Left lung (tissue), 10 donors: ENCODE results near the gene FAM120B. TPM values are rescaled to one million over a fixed set of nuclear protein-coding genes. Genes with fewer than 3 reads are reported as not detected.

Source experiments
- ATAC-seq: fragments of 200-7000 bp; cut with Tn5 transposase; one replicate; pipeline ENCODE4 v1.9.1; 2020; ENCODE audit warnings: moderate library complexity
- DNase-seq, 4 donors: peaks; one replicate each; pipeline ENCODE4 v3.0.0-alpha.2; 2013 to 2020
- H3K27ac ChIP-seq, 2 donors: fragments of 200-600 bp; sonication (generic) in 1 of 2; one replicate each; pipeline versions ENCODE4 v1.5.0 to v1.8.0; 2020 to 2021
- H3K27me3 ChIP-seq, 2 donors: fragments of 200-600 bp; sonication (generic) in 1 of 2; one replicate each; pipeline versions ENCODE4 v1.5.0 to v1.8.0; 2020 to 2021
- H3K36me3 ChIP-seq, 2 donors: fragments of 200-600 bp; sonication (generic) in 1 of 2; one replicate each; pipeline versions ENCODE4 v1.5.0 to v1.8.0; 2020 to 2021
- H3K4me1 ChIP-seq, 2 donors: fragments of 200-600 bp; one replicate each; pipeline ENCODE4 v1.8.0; 2021
- H3K4me3 ChIP-seq, 2 donors: fragments of 200-600 bp; sonication (generic) in 1 of 2; one replicate each; pipeline versions ENCODE4 v1.5.0 to v1.8.0; 2020 to 2021; ENCODE audit warnings: mild to moderate bottlenecking in 1 of 2
- H3K9me3 ChIP-seq, 2 donors: fragments of 200-600 bp; sonication (generic) in 1 of 2; one replicate each; pipeline versions ENCODE4 v1.5.0 to v1.8.0; 2020 to 2021
- CTCF ChIP-seq, 2 donors: fragments of 200-600 bp; sonication (generic) in 1 of 2; IDR thresholded peaks; one replicate each; pipeline versions ENCODE4 v1.5.0 to v1.8.0; 2021; ENCODE audit warnings: antibody characterized with exemption in 2 of 2
- intact Hi-C, 2 donors: fragments of 100-400 bp; cut with DNase I; formaldehyde crosslinking; loops; one replicate each; pipeline versions ENCODE4 v1.11.2 to v1.14.2; 2022
- polyA plus RNA-seq, 6 donors: library from polyadenylated mRNA; unstranded; fragments of 120-200 nt; gene quantifications; one replicate each; pipeline ENCODE4 v1.2.1, GENCODE V29; 2013; ENCODE audit not compliant: insufficient read length in 6 of 6
- total RNA-seq, 2 donors: library from RNA; stranded (reverse); fragmentation: NEBNext Ultra II Directional; extraction: Animal tissue kit (Norgen Biotek cat#: 25700); gene quantifications; one replicate each; pipeline ENCODE4 v1.2.1, GENCODE V29; 2021
- donor health status: DM: no; HTN: yes; CAD: no.
- donor health status: DM: no; HTN: no; CAD: no.

Gene FAM120B
- total and polyA plus RNA-seq, 8 donors, result 26.6 to 37.7 (median 35.5) TPM

- Histone ChIP-seq H3K9me3 (no peaks in the 10 kb centered on the region), H3K27me3 (peaks cover 0 to 21% of the 10 kb centered on the region in 2 donors), H3K4me3 (no peak overlapping the region), H3K27ac (no peak overlapping the region), H3K4me1 (no peaks in the 10 kb centered on the region), H3K36me3 (no peaks in the 10 kb centered on the region)
- intact Hi-C loops, result no loop called here
- ATAC-seq (no peak), DNase-seq (no peak)
- no peak for TF ChIP-seq CTCF (IDR thresholded peaks at IDR 0.05)
Measured at GRCh38 chr6:170259278-170259677, 47.3 kb upstream of the FAM120B start.

- intact Hi-C loops, result no loop called here
- DNase-seq (peak in 1 of 4 donors; percentile 44), ATAC-seq (no peak)
- Histone ChIP-seq H3K27ac (no peak overlapping the region), H3K27me3 (peaks cover 0 to 21% of the 10 kb centered on the region in 2 donors), H3K4me1 (peaks cover 1 to 3% of the 10 kb centered on the region in 2 donors), H3K36me3 (no peaks in the 10 kb centered on the region), H3K4me3 (no peak overlapping the region), H3K9me3 (no peaks in the 10 kb centered on the region)
- TF ChIP-seq CTCF (IDR thresholded peaks at IDR 0.05), result no peak
Measured at GRCh38 chr6:170260686-170261085, 45.9 kb upstream of the FAM120B start.

- TF ChIP-seq CTCF (IDR thresholded peaks at IDR 0.05), result no peak
- no peaks in the 10 kb centered on the region for H3K36me3 ChIP-seq
- no peak overlapping the region for H3K4me3 ChIP-seq
- peaks cover 7 to 11% of the 10 kb centered on the region in 2 donors for H3K4me1 ChIP-seq
- no peak overlapping the region for H3K27ac ChIP-seq
- no peaks in the 10 kb centered on the region for H3K9me3 ChIP-seq
- DNase-seq, result peak in 1 of 4 donors; percentile 58
- intact Hi-C loops, result no loop called here
- peaks cover 0 to 21% of the 10 kb centered on the region in 2 donors for H3K27me3 ChIP-seq
- no peak for ATAC-seq
Measured at GRCh38 chr6:170261643-170262488, 44.7 kb upstream of the FAM120B start.

GRCh38 chr6:170262489-170263088 is 44.0 kb upstream of the FAM120B start:
- peaks cover 0 to 21% of the 10 kb centered on the region in 2 donors for H3K27me3 ChIP-seq
- DNase-seq, result peak in 1 of 4 donors; percentile 57
- H3K9me3 ChIP-seq, result no peaks in the 10 kb centered on the region
- peaks cover 7 to 11% of the 10 kb centered on the region in 2 donors for H3K4me1 ChIP-seq
- no peak overlapping the region for H3K4me3 ChIP-seq
- no peak overlapping the region for H3K27ac ChIP-seq
- no peak for ATAC-seq
- intact Hi-C loops, result no loop called here
- TF ChIP-seq CTCF (IDR thresholded peaks at IDR 0.05), result no peak
- H3K36me3 ChIP-seq, result no peaks in the 10 kb centered on the region

GRCh38 chr6:170263410-170263809 is 43.1 kb upstream of the FAM120B start:
- peak in 1 of 4 donors; percentile 66 for DNase-seq
- peaks cover 0 to 21% of the 10 kb centered on the region in 2 donors for H3K27me3 ChIP-seq
- H3K9me3 ChIP-seq, result no peaks in the 10 kb centered on the region
- no peaks in the 10 kb centered on the region for H3K36me3 ChIP-seq
- H3K27ac ChIP-seq, result no peak overlapping the region
- H3K4me1 ChIP-seq, result peaks cover 7 to 11% of the 10 kb centered on the region in 2 donors
- no peak for ATAC-seq
- no peak overlapping the region for H3K4me3 ChIP-seq
- intact Hi-C loops, result no loop called here
- TF ChIP-seq CTCF (IDR thresholded peaks at IDR 0.05), result no peak
